H9 (cell line): Measurements from ENCODE around the gene KCNAB2. TPM values are rescaled to one million over a fixed set of nuclear protein-coding genes. Genes with fewer than 3 reads are reported as not detected.

Experiments used
- DNase-seq: peaks from one replicate; pipeline ENCODE4 v3.0.0-alpha.2; 2017
- H2AFZ ChIP-seq: one replicate; pipeline ENCODE4 v1.6.1; 2013; ENCODE audit warnings: mild to moderate bottlenecking, low read length, control low read depth, moderate library complexity
- H2AK5ac ChIP-seq: 2 replicates; pipeline ENCODE4 v1.6.1; 2013; ENCODE audit warnings: low read length, control low read depth, mixed read lengths; ENCODE audit not compliant: insufficient read length
- H2BK120ac ChIP-seq: one replicate; pipeline ENCODE4 v1.6.1; 2013; ENCODE audit warnings: low read depth, mild to moderate bottlenecking, low read length, control low read depth, inconsistent platforms; ENCODE audit not compliant: poor library complexity, severe bottlenecking
- H2BK12ac ChIP-seq: 2 replicates; pipeline ENCODE4 v1.6.1; 2013; ENCODE audit warnings: low read length, control low read depth, mixed read lengths, low read depth; ENCODE audit not compliant: insufficient read length
- H2BK15ac ChIP-seq: 2 replicates; pipeline ENCODE4 v1.6.1; 2013; ENCODE audit warnings: low read depth, low read length, control low read depth
- H2BK20ac ChIP-seq: one replicate; pipeline ENCODE4 v1.6.1; 2013; ENCODE audit warnings: low read depth, mild to moderate bottlenecking, low read length, control low read depth, inconsistent platforms; ENCODE audit not compliant: poor library complexity, severe bottlenecking
- H2BK5ac ChIP-seq: 2 replicates; pipeline ENCODE4 v1.6.1; 2013; ENCODE audit warnings: low read length, control low read depth, mixed read lengths; ENCODE audit not compliant: insufficient read length
- H3K14ac ChIP-seq: 2 replicates; pipeline ENCODE4 v1.6.1; 2013; ENCODE audit warnings: low read length, control low read depth; ENCODE audit not compliant: insufficient read depth
- H3K18ac ChIP-seq: 2 replicates; pipeline ENCODE4 v1.6.1; 2013; ENCODE audit warnings: low read depth, mild to moderate bottlenecking, mixed read lengths, low read length, control low read depth; ENCODE audit not compliant: insufficient read length
- H3K23ac ChIP-seq: 2 replicates; pipeline ENCODE4 v1.6.1; 2013; ENCODE audit warnings: low read length, control low read depth, mixed read lengths, low read depth; ENCODE audit not compliant: insufficient read length
- H3K23me2 ChIP-seq: 2 replicates; pipeline ENCODE4 v1.6.1; 2013; ENCODE audit warnings: low read depth, mild to moderate bottlenecking, mixed read lengths, low read length, control low read depth; ENCODE audit not compliant: insufficient read length, poor library complexity, severe bottlenecking
- H3K27ac ChIP-seq: 2 replicates; pipeline ENCODE4 v1.5.1; 2013; ENCODE audit warnings: low read length, control low read depth, mixed read lengths, low read depth; ENCODE audit not compliant: insufficient read length
- H3K27me3 ChIP-seq: 2 replicates; pipeline ENCODE4 v1.6.1; 2013; ENCODE audit warnings: low read length, control low read depth, inconsistent platforms; ENCODE audit not compliant: insufficient read depth
- H3K4ac ChIP-seq: 2 replicates; pipeline ENCODE4 v1.6.1; 2013; ENCODE audit warnings: low read depth, mild to moderate bottlenecking, control low read depth, inconsistent platforms, low read length, moderate library complexity
- H3K4me1 ChIP-seq: 2 replicates; pipeline ENCODE4 v1.6.1; 2013; ENCODE audit warnings: low read length, control low read depth, inconsistent platforms; ENCODE audit not compliant: insufficient read depth
- H3K4me2 ChIP-seq: 2 replicates; pipeline ENCODE4 v1.6.1; 2013; ENCODE audit warnings: low read length, control low read depth, mixed read lengths; ENCODE audit not compliant: insufficient read length, insufficient read depth
- H3K56ac ChIP-seq: 2 replicates; pipeline ENCODE4 v1.6.1; 2013; ENCODE audit warnings: low read depth, mild to moderate bottlenecking, mixed read lengths, low read length, control low read depth; ENCODE audit not compliant: insufficient read length
- H3K79me1 ChIP-seq: 2 replicates; pipeline ENCODE4 v1.6.1; 2013; ENCODE audit warnings: low read depth, mild to moderate bottlenecking, moderate library complexity, low read length, control low read depth, inconsistent platforms; ENCODE audit not compliant: insufficient read depth, poor library complexity, severe bottlenecking
- H3K79me2 ChIP-seq: 2 replicates; pipeline ENCODE4 v1.6.1; 2013; ENCODE audit warnings: low read length, control low read depth, inconsistent platforms; ENCODE audit not compliant: insufficient read depth
- H3K9ac ChIP-seq: 2 replicates; pipeline ENCODE4 v1.6.1; 2013; ENCODE audit warnings: low read length, control low read depth, mixed read lengths; ENCODE audit not compliant: insufficient read length; ENCODE audit errors: extremely low read depth
- H3K9me3 ChIP-seq: one replicate; pipeline ENCODE4 v1.6.1; 2013; ENCODE audit warnings: low read depth, low read length, inconsistent platforms; ENCODE audit not compliant: control insufficient read depth
- H3T11ph ChIP-seq: one replicate; pipeline ENCODE4 v1.6.1; 2013; ENCODE audit warnings: mild to moderate bottlenecking, low read length, control low read depth, inconsistent platforms
- H4K20me1 ChIP-seq: one replicate; pipeline ENCODE4 v1.6.1; 2013; ENCODE audit not compliant: control insufficient read depth, insufficient read length, insufficient read depth
- H4K5ac ChIP-seq: 2 replicates; pipeline ENCODE4 v1.6.1; 2013; ENCODE audit warnings: low read depth, mild to moderate bottlenecking, mixed read lengths, low read length, control low read depth; ENCODE audit not compliant: insufficient read length
- H4K8ac ChIP-seq: replicated peaks from 2 replicates; pipeline ENCODE4 v1.6.1; 2013; ENCODE audit warnings: low read length, control low read depth, mixed read lengths, low read depth; ENCODE audit not compliant: insufficient read length
- H4K91ac ChIP-seq: 2 replicates; pipeline ENCODE4 v1.6.1; 2013; ENCODE audit warnings: low read depth, mild to moderate bottlenecking, moderate library complexity, mixed read lengths, low read length, control low read depth; ENCODE audit not compliant: insufficient read length
- H3K27ac Mint-ChIP-seq, 3 experiments: 2 replicates in 2 of 3; 3 replicates in 1 of 3; pipeline ENCODE4 v1.8.0; 2020 to 2021; ENCODE audit warnings: mixed read lengths in 3 of 3, mild to moderate bottlenecking in 1 of 3, moderate library complexity in 1 of 3
- H3K27me3 Mint-ChIP-seq: 2 replicates; pipeline ENCODE4 v1.8.0; 2021; ENCODE audit warnings: low read depth, mild to moderate bottlenecking, moderate library complexity, mixed read lengths
- H3K36me3 Mint-ChIP-seq, 3 experiments: 2 replicates in 2 of 3; 3 replicates in 1 of 3; pipeline ENCODE4 v1.8.0; 2020 to 2021; ENCODE audit warnings: low read depth in 3 of 3, mixed read lengths in 3 of 3; ENCODE audit not compliant: insufficient read depth in 1 of 3
- H3K4me1 Mint-ChIP-seq, 2 experiments: 2 replicates each; pipeline ENCODE4 v1.8.0; 2020; ENCODE audit warnings: mixed read lengths in 2 of 2
- H3K4me3 Mint-ChIP-seq, 2 experiments: 2 replicates in 1 of 2; 3 replicates in 1 of 2; pipeline ENCODE4 v1.8.0; 2020 to 2021; ENCODE audit warnings: mild to moderate bottlenecking in 2 of 2, mixed read lengths in 2 of 2, moderate library complexity in 1 of 2
- H3K9me3 Mint-ChIP-seq, 2 experiments: 2 replicates in 1 of 2; 3 replicates in 1 of 2; pipeline ENCODE4 v1.8.0; 2020; ENCODE audit warnings: mild to moderate bottlenecking in 2 of 2, mixed read lengths in 2 of 2, moderate library complexity in 1 of 2
- CTCF ChIP-seq: fragments of 200-600 bp; sonication (generic); conservative IDR thresholded peaks from 3 replicates; pipeline ENCODE4 v1.8.0; 2021; ENCODE audit warnings: antibody characterized with exemption, mild to moderate bottlenecking
- WGBS: extraction: QIAGEN DNeasy Blood & Tissue Kit; methylation state at CpG from one replicate; pipeline ENCODE4 v1.1.7; 2013; ENCODE audit warnings: missing lambda C conversion rate, low lambda C conversion rate, mixed read lengths; ENCODE audit not compliant: insufficient read length; ENCODE audit errors: extremely low coverage; 5-methylcytosine and 5-hydroxymethylcytosine counted together
- total RNA-seq: library from RNA; stranded (reverse); gene quantifications from 2 replicates; pipeline ENCODE4 v1.2.1, GENCODE V29; 2021

Gene KCNAB2
- total RNA-seq, 1 experiment from 2014 or later = 8.3 TPM

- Histone ChIP-seq H3K27ac (no peak overlapping the region), H3K79me1 (no peaks in the 10 kb centered on the region), H3K27me3 (no peaks in the 10 kb centered on the region), H2BK20ac (no peak overlapping the region), H3K56ac (no peak overlapping the region), H2BK12ac (no peak overlapping the region), H2BK5ac (no peak overlapping the region), H3K23me2 (peaks cover 3% of the 10 kb centered on the region), H3T11ph (no peak overlapping the region), H4K91ac (no peak overlapping the region), H2AK5ac (no peak overlapping the region), H3K4ac (no peak overlapping the region), H3K9me3 (no peaks in the 10 kb centered on the region), H3K4me2 (no peak overlapping the region), H3K18ac (no peak overlapping the region), H3K14ac (peak overlapping the region; percentile 21; the same call in 1 of the 2 replicates), H3K4me1 (0 out of 2 replicates have a peak, but pooled peaks cover 2% of the 10 kb centered on the region), H4K8ac (peak overlapping the region; percentile 85), H3K79me2 (no peaks in the 10 kb centered on the region), H2BK120ac (no peak overlapping the region), H2AFZ (no peak overlapping the region), H3K23ac (no peak overlapping the region), H3K9ac (no peak overlapping the region), H4K20me1 (peaks cover 2% of the 10 kb centered on the region), H4K5ac (no peak overlapping the region), H2BK15ac (no peak overlapping the region)
- no peaks in the 10 kb centered on the region; a peak in 1 of 5 replicates for H3K9me3 Mint-ChIP-seq
- no peak overlapping the region for H3K4me3 Mint-ChIP-seq
- peaks cover 12 to 17% of the 10 kb centered on the region in 2 experiments for H3K4me1 Mint-ChIP-seq
- no CpG with 5 or more reads among the region's 9 CpGs for WGBS
- peak overlapping the region in 1 of 3 experiments; percentile 9; a peak in 1 of 7 replicates for H3K27ac Mint-ChIP-seq
- no peak for DNase-seq
- H3K36me3 Mint-ChIP-seq = no peaks in the 10 kb centered on the region; a peak in 1 of 7 replicates
- TF ChIP-seq CTCF = no peak
- H3K27me3 Mint-ChIP-seq = peaks cover 19% of the 10 kb centered on the region
Measured at GRCh38 chr1:6057170-6057845, 11.6 kb downstream of the KCNAB2 start.
